CD4-positive, alpha-beta T cell treated with Interleukin-4 for 1 hour (primary cell): Measurements from ENCODE around the gene SLC25A13.
"Not testable (repeated sequence)": the region's sequence is repeated elsewhere in the genome, so short reads cannot be mapped to it uniquely, and the experiment has no call there.

ENCODE experiments used
- DNase-seq, 2 donors: peaks; one replicate each; pipeline ENCODE4 v3.0.0-alpha.2; 2020 to 2022

The SLC25A13 gene

GRCh38 chr7:96198047-96198636 lies 123.8 kb downstream of the SLC25A13 start:
- no peak for DNase-seq

DNA sequence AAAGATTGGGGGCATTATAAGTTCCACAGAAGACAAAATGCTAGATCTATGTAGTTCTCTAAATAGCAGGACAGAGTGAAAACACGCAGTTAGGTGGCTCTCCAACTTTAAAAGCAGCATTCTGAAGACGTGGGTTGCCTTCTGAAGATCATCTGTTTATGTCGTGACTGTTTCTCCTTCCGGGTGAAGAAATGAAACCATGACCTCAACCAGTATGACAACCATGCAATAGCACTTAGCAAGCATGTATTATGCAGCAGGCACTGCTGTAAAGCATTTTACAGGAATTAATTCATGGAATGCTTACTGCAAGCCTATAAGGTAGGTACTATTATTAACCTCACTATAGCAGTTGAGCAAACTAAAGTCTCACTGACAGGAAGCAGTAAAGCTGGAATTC lies 125.2 kb downstream of the SLC25A13 start:
- no peak for DNase-seq

DNA sequence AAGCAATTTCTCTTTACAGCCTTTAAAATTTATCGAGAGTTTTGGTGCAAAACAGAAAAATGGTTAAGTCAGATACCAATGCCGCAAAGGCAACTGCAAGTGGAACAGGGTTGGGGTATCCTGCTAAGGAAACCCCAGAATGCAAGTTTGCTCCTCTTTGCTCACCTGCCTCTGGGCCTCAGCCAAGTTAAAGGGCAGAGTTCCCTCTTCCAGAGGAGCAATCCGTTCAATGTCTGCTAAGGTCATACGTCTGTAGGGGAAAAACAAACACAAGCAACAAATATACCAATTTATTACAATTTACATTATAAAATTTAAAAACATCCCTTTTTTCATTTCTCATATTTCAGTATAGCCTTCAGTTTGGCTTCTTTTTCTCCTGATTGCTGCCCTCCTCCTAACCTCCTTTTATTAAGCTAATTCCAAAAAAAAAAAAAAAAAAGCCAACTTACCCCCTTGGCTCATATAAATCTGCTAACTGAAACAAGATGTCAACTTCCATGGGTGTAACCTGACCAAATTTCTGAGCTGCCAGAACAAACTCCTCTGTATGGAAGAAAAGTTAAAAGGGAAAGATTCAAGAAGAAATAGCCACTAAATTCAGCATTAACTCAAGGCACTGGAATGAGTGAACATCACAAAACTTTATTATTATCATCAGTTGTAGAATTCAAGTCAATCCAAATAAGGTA lies 132.6 kb downstream of the SLC25A13 start:
- no peak for DNase-seq

GRCh38 chr7:96188591-96188991 lies 133.3 kb downstream of the SLC25A13 start:
- no peak for DNase-seq

- no peak for DNase-seq
These were observed 133.7 kb downstream of the SLC25A13 start for GRCh38 chr7:96188174-96188581.

DNA sequence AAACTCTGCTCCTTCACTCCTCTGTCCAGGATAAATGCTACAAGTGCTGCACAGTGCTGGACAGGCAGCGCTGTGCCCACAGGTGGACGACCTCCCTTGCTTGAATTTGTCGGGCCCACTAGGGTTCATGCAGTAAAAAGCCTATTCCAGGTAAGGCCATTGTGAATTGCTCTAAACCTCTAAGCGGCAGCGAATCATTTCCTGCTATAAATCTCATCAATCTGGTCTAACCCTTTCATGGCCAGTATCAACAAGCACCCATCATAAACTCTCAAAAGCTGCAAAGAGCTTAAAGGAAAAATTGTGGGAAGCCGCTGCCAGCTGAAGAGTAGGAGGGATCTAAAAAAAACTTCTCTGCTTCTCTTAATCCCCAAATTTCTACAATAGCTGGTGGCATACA lies 134.2 kb downstream of the SLC25A13 start:
- DNase-seq: no peak

- DNase-seq: no peak
These were observed 137.1 kb downstream of the SLC25A13 start for GRCh38 chr7:96184783-96185182.

DNA sequence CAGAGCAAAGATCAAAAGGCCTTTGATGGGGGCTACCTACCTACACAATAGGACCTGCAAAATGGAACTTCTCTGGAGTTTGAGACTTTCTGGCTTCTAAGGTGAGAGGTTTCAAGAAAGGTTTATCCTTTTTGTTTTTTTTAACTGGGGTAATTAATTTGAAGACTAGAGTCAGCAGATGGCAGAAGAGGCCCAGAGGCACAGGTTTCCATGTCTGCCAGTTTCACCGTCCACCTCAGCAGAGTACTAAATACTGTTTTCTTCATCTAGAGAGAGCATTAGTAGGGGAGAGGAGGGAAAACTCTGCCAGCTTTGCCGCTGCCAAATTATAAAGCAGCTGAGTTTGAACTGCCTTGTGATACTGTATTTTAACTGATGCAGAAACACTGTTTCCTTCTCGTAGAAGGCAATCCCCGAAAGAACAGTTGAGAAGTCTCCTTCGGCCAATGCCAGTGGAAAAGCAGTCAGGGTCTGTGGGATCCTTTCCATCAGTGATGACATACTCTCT lies 138.7 kb downstream of the SLC25A13 start:
- DNase-seq: no peak

DNA sequence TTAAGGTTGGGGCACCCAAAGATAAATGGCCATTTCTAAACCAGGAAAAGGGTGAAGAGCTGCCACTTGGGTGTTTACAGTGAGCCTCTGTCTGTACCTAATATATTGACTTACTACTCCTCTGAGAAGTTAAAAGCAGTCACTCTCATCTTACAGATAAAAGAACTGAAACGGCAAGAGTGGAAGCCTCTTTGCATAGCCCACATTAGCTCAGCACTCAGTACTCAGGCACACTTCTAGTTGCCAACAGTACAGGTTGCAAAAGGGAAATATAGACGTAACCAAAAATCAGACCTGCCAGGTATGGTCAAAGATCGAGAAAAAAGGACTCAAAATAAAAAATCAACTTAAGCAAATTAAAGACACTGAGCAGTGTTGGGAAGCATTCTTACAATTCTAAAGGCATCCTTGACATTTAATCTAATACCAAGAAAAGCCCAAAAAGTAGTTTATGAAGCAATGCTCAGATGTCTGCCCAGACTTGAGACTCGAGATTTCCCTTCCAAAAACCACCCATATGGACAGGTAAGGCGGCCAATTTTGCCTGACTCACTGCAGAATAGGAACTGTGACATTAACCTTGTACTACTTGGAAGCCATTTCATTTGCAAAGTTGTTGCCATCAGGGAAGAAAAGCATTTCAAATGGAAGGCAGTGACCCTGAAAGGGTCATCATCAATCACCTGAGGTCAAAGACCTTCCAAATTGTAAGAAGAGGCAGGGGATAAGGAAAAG lies 139.3 kb downstream of the SLC25A13 start:
- no peak for DNase-seq

DNA sequence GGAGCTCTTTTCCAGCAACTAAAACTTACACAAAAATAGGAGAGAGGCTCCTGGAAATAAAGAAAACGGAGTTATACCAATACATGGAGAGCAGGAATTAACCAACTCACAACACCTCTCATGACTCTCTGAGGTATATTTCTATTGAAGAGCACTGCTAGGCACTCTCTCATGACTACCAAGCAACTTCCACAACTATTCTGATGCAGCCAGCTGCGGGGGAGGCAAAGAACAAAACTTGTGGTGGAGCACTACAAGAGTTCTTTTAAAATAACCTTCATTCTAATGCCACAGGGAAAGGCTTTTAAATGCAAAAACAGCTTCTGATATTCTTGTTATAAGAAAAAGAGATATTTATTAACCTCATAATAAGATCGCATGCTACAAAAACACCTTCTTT lies 140.7 kb downstream of the SLC25A13 start:
- no peak for DNase-seq

- no peak for DNase-seq
These were observed 142.1 kb downstream of the SLC25A13 start for GRCh38 chr7:96179837-96180236.

DNA sequence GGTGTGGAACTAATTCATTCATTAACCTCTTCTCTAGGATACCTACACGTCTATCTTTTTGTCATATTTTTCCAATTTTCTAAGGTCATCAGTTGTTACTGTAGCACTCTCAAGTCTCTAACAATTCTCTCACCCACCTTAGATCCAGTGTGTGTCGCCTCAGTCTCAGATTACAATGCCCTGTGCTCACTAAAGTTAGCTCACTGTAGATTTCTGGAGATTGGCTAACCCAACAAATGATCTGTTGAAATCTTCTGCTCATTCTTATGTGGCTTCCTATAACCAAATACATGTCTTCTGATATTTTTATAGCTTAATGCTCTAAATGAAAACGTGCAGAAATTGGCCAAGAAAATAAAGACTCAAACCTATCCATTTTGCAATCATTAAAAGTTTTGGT lies 142.6 kb downstream of the SLC25A13 start:
- no peak for DNase-seq

DNA sequence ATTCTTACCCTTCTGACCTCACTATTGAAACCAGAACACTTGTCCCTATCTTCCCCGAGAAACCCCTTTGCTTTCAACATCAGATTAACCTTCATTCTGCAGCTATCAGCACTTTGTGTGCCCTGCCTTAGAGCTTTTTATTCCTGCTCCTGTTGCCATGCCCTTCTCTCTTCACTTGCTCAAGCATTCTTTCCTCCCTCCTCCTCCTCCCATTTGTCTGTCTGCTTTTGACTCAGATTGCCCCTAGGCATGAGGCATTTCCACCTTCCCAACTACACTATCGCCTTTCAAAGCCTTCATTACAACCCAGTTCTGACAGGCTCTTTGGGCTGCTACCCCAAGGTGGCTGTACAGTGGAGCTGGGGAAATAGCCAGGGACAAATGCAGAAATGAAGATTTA lies 143.3 kb downstream of the SLC25A13 start:
- no peak for DNase-seq

GRCh38 chr7:96177353-96177752 lies 144.5 kb downstream of the SLC25A13 start:
- DNase-seq: no peak

DNA sequence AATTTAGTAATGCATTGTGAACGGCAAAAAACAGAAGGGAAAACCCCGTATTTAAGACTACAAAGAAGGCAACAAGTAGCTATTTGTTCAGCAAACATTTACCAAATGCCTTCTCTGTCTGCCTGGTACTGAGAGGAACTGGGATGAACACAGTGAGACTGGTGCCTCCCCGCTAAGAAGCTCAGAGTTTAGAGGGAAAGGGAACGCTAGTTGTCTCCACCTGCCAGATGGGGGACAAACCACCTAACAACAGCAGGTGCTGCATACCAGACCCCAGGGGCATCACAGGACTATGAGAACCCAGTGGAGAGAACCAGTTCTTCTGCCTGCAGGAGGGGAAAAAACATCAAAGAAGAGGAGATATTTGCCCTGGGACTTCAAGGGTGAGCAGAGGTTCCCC lies 147.1 kb downstream of the SLC25A13 start:
- no peak for DNase-seq

DNA sequence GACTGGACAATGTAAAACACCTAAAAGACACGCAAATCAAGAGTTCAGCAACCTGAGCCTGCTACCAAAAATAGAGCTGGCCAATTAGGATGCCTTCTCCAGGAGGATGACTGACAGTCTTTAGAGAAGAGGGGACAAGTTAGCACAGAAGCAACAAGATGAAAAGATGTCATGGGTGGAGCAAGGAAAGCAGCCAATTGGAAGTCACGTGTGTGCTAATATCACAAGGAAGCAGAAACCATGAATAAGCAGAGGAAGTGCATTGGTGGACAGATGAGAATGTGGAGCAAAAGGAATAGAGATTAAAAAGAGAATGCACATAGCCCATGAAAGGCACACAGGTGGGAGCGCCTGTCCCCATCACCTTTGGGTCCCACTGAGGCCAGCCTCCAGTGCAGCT lies 148.1 kb downstream of the SLC25A13 start:
- no peak for DNase-seq

GRCh38 chr7:96169439-96169838 lies 152.5 kb downstream of the SLC25A13 start:
- no peak for DNase-seq

DNA sequence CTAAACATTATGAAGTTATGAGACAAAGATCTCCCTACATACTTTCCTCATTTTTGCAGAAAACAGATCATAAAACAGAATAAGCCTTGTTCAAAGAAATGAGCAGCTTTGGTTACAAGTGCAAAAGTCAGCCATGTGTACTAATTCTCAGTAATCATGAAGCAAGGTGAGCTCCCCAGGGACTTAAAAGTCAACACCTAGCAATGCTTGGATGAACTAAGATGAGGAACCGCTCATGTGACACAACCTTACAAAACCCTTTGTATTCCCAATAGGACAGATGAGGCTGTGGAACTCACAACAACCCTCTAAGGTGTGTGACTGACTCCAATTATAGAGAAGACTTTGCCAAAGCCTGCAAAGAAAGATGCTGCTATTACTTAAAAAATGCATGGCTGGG lies 154.5 kb downstream of the SLC25A13 start:
- no peak for DNase-seq

DNA sequence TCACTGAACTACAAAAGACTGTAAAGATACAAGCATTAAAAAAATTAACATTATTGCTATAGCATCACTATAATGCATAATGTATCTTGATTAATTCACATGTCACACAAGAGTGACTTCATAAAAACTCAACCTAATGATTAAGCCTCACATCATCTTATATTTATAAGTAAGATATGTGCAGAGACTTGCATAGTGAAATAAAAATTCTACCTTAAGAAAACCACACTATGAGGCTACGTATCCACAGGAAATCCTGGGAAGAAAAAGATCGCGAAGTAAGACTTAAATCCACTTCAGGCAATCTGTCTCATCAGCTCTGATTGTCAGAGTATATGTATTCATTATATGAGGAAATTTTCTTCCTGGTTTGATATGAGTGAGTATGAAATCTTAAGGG lies 160.0 kb downstream of the SLC25A13 start:
- no peak for DNase-seq

- no peak for DNase-seq
These were observed 164.0 kb downstream of the SLC25A13 start for GRCh38 chr7:96157856-96158255.

DNA sequence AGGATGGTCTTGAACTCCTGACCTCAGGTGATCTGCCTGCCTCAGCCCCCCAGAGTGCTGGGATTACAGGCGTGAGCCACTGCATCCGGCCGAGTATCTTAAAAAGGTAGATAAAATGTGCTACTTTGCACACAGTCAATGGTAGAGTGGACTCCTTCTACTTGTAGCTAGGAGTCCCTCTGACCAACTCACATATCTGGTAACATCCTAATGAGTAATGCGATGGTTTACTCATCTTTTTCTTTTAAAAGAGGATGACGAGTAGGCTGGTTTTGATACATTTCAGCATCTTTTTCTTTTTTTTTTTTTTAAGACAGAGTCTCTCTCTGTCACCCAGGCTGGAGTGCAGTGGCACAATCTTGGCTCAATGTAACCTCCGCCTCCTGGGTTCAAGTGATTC lies 167.4 kb downstream of the SLC25A13 start:
- DNase-seq: not testable (repeated sequence)

DNA sequence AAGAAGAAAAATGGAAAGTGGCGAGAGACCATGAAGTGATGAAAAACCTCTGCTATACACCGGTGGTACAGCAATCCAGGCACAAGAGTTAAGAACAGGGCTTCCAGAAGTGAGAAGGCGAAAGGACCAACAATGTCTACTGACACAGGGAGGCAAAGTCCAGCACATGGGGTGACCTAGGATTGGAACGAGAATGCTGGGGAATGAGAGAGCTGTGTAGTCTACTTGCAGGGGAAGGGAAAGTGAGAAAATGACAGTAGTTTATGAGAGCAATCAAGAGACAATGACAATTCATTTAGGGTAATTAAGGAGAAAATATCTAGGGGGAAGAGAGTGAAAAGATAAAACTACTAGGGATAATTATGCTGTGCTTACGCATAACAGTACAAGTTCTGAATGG lies 169.2 kb downstream of the SLC25A13 start:
- no peak for DNase-seq

DNA sequence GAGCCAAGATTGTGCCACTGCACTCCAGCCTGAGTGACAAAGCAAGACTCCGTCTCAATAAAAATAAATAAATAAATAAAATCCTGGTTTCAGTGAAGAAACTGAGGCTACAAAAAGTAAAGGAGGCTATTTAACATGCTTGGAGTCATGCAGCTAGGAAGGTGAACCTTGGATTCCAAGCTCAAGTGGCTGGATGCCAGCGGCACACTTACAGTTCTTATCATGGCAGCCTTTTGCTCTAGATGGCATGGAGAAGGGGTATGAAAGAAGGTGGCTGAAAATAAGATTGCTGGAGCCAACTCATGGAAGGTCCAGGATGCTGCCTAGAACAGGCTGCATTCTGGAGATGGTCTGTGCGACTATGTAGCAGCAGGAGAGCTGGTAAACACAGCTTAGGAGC lies 170.0 kb downstream of the SLC25A13 start:
- DNase-seq: no peak

- DNase-seq: no peak
These were observed 177.7 kb downstream of the SLC25A13 start for GRCh38 chr7:96144260-96144526.
